PFSK-1 (cell line): Measurements from ENCODE around the gene AUTS2.

ENCODE experiments used
- SIN3A ChIP-seq: IDR thresholded peaks from 2 replicates; pipeline ENCODE4 v1.6.1; 2012; ENCODE audit warnings: mild to moderate bottlenecking, low read length, moderate library complexity, borderline replicate concordance; ENCODE audit not compliant: insufficient read depth
- TF ChIP-seq, protein P1 (sequence below), 2 experiments: IDR thresholded peaks; 2 replicates each; pipeline versions ENCODE4 v1.6.1 to v1.8.0; 2011 to 2012; ENCODE audit warnings: low read depth in 2 of 2, low read length in 2 of 2, control low read depth in 1 of 2, inconsistent platforms in 1 of 2, mild to moderate bottlenecking in 1 of 2, moderate library complexity in 1 of 2; ENCODE audit not compliant: insufficient read depth in 1 of 2

GRCh38 chr7:69819333-69819705, 221.0 kb downstream of the AUTS2 start:
- TF ChIP-seq, protein P1, sequence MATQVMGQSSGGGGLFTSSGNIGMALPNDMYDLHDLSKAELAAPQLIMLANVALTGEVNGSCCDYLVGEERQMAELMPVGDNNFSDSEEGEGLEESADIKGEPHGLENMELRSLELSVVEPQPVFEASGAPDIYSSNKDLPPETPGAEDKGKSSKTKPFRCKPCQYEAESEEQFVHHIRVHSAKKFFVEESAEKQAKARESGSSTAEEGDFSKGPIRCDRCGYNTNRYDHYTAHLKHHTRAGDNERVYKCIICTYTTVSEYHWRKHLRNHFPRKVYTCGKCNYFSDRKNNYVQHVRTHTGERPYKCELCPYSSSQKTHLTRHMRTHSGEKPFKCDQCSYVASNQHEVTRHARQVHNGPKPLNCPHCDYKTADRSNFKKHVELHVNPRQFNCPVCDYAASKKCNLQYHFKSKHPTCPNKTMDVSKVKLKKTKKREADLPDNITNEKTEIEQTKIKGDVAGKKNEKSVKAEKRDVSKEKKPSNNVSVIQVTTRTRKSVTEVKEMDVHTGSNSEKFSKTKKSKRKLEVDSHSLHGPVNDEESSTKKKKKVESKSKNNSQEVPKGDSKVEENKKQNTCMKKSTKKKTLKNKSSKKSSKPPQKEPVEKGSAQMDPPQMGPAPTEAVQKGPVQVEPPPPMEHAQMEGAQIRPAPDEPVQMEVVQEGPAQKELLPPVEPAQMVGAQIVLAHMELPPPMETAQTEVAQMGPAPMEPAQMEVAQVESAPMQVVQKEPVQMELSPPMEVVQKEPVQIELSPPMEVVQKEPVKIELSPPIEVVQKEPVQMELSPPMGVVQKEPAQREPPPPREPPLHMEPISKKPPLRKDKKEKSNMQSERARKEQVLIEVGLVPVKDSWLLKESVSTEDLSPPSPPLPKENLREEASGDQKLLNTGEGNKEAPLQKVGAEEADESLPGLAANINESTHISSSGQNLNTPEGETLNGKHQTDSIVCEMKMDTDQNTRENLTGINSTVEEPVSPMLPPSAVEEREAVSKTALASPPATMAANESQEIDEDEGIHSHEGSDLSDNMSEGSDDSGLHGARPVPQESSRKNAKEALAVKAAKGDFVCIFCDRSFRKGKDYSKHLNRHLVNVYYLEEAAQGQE (IDR thresholded peaks at IDR 0.05; ENCODE audit: insufficient read depth in 1 of 2, low read depth in 2 of 2, low read length in 2 of 2), result no peak
- TF ChIP-seq SIN3A, result no peak
